ENCODE measurements around the gene HERC2.

Gene HERC2

GRCh38 chr15:28093752-28094535 is 228.0 kb downstream of the HERC2 start:
- DNase-seq, result no peak

DNA sequence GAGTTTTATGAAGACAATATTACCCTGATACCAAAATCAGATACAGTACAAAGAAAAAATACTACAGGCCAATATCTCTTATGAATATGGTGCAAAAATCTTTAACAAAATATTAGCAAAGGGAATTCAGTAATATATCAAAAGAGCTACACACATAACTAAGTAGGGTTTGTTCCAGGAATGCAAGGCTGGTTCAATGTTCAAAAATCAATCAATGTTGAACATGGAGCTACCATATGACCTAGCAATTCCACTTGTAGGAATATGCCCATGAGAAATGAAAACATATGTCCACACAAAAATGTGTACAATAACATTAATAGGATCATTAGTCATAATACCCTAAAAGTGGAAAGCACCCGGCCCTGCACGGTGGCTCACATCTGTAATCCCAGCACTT is 230.7 kb downstream of the HERC2 start:
- DNase-seq, result no peak

- peak; percentile 64 for DNase-seq
These were observed 235.7 kb downstream of the HERC2 start for GRCh38 chr15:28086175-28086703.

DNA sequence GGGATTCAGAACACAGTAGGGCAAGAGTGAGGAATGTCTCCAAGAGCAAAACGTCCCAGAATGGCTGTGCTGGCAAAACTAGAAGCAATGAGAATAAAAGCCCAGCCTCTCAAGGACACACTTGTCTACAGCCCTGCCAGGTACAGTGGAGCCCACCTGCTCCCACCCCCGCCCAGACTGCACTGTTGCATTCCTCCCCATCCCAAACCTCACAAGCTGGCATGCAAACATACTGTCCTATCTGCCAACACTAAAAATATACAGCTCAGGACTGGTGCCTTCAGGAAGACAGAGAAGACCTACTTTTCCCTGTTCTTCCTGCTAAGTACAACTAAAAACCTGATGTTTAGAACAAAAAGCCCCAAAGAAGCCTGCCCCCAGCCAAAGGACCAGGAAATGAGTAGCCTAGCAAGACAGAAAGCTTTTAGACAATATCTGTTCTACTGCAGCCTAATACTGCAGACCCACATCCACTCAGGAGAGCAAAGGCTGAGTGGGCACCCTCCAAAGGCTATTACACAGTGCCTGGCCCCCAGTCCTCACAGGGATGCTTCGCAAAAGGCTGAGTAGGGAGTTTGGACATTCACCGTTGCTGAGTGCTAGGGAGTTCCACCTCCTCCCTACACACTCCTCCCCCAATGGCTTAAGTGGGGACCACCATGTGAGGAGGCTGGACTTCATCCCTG is 236.3 kb downstream of the HERC2 start:
- DNase-seq, result no peak

DNA sequence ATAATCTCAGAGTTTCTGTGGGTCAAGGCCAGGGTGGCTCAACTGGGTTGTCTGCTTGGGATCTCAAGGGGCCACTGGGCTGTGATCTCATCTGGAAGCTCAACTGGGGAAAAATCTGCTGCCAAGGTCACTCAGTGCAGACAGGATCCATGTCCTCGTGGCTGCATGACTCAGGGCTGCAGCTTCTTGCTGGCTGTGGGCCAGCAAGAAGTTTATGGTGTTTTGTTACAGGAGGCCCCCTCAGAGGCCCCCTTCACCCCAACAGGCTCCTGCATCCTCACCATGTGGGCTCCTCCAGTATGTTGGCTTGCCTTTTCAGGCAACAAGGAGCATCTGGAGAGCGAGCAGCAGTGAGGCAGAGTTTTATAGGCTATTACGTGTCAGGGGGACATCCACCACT is 237.4 kb downstream of the HERC2 start:
- no peak for DNase-seq

GRCh38 chr15:28082891-28083684 is 238.9 kb downstream of the HERC2 start:
- DNase-seq, result no peak

GRCh38 chr15:28081594-28081993 is 240.4 kb downstream of the HERC2 start:
- no peak for DNase-seq

DNA sequence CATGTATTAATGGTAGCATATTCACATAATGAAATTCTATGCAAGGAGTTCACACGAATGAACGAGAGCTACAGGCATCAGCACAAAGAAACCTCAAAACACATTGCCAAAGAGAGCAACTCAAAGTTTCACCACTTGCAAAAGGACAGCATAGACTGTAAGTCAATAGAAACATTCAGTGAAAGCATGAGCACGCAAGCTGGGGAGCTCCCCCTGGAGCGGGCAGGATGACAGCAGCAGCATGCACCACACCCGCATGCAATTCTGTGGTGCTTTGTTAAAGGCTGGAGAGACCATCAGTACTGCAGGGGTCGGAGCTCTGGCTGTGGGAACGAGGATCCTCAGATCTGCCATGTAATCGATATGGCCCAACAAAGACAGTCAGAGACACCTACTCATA is 241.6 kb downstream of the HERC2 start:
- no peak for DNase-seq

GRCh38 chr15:28079313-28079969 is 242.5 kb downstream of the HERC2 start:
- DNase-seq, result no peak

GRCh38 chr15:28078191-28078719 is 243.7 kb downstream of the HERC2 start:
- DNase-seq, result no peak

DNA sequence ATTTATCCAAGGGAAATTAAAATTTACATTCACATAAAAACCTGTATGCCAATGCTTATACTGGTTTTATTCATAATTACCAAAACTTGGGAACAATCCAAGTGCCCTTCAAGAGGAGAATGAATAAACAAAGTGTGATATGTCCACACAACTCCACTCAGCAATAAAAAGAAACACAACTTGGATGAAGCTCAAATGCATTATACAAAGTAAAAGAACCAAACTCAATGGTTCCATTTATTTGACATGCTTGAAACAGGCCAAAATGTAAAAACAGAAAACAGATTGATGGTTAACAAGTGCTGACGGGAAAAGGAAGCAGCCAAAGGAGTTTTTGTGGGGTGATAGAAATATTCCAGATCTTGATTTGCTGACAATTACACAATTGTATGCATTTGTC is 246.4 kb downstream of the HERC2 start:
- no peak for DNase-seq

- DNase-seq, result no peak
These were observed 253.0 kb downstream of the HERC2 start for GRCh38 chr15:28068930-28069329.

- DNase-seq, result no peak
These were observed 255.7 kb downstream of the HERC2 start for GRCh38 chr15:28066231-28066630.

Measured in RPMI8226 (cell line).